Neural cell (in vitro differentiated cells): ENCODE results near the gene PLCL2.

Source experiments
- EZH2 ChIP-seq: fragments of 200-600, 300-800 bp; shearing (Covaris generic), sonication (generic); IDR thresholded peaks from 2 replicates; pipeline ENCODE4 v1.6.1; 2014; ENCODE audit warnings: antibody characterized with exemption, low read length, borderline replicate concordance, mild to moderate bottlenecking; ENCODE audit not compliant: insufficient read depth, poor library complexity, severe bottlenecking
- MXI1 ChIP-seq: fragments of 450-650 bp; conservative IDR thresholded peaks from 2 replicates; pipeline ENCODE4 v1.6.1; 2014; ENCODE audit warnings: antibody characterized with exemption, mild to moderate bottlenecking; ENCODE audit not compliant: poor library complexity, severe bottlenecking
- POLR2AphosphoS5 ChIP-seq: IDR thresholded peaks from 2 replicates; pipeline ENCODE4 v1.6.1; 2012
- RAD21 ChIP-seq: fragments of 450-650 bp; conservative IDR thresholded peaks from 2 replicates; pipeline ENCODE4 v1.6.1; 2014; ENCODE audit warnings: antibody characterized with exemption, mild to moderate bottlenecking, moderate library complexity
- SMC3 ChIP-seq: fragments of 450-650 bp; conservative IDR thresholded peaks from 2 replicates; pipeline ENCODE4 v1.6.1; 2014; ENCODE audit warnings: antibody characterized with exemption, mild to moderate bottlenecking, moderate library complexity; ENCODE audit not compliant: poor library complexity
- TAF1 ChIP-seq: IDR thresholded peaks from 2 replicates; pipeline ENCODE4 v1.6.1; 2012; ENCODE audit warnings: low read depth
- TF ChIP-seq, protein P1 (sequence below): fragments of 450-650 bp; IDR thresholded peaks from 2 replicates; pipeline ENCODE4 v1.5.1; 2014; ENCODE audit warnings: antibody characterized with exemption, mild to moderate bottlenecking, moderate library complexity; ENCODE audit not compliant: poor library complexity, severe bottlenecking
- TF ChIP-seq, protein P2 (sequence below): IDR thresholded peaks from 2 replicates; pipeline ENCODE4 v1.6.1; 2012; ENCODE audit warnings: borderline replicate concordance

- TF ChIP-seq SMC3 (no peak), RAD21 (no peak), MXI1 (no peak), TAF1 (no peak), EZH2 (no peak), POLR2AphosphoS5 (no peak)
- TF ChIP-seq, protein P1, sequence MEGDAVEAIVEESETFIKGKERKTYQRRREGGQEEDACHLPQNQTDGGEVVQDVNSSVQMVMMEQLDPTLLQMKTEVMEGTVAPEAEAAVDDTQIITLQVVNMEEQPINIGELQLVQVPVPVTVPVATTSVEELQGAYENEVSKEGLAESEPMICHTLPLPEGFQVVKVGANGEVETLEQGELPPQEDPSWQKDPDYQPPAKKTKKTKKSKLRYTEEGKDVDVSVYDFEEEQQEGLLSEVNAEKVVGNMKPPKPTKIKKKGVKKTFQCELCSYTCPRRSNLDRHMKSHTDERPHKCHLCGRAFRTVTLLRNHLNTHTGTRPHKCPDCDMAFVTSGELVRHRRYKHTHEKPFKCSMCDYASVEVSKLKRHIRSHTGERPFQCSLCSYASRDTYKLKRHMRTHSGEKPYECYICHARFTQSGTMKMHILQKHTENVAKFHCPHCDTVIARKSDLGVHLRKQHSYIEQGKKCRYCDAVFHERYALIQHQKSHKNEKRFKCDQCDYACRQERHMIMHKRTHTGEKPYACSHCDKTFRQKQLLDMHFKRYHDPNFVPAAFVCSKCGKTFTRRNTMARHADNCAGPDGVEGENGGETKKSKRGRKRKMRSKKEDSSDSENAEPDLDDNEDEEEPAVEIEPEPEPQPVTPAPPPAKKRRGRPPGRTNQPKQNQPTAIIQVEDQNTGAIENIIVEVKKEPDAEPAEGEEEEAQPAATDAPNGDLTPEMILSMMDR: no peak
- TF ChIP-seq, protein P2, sequence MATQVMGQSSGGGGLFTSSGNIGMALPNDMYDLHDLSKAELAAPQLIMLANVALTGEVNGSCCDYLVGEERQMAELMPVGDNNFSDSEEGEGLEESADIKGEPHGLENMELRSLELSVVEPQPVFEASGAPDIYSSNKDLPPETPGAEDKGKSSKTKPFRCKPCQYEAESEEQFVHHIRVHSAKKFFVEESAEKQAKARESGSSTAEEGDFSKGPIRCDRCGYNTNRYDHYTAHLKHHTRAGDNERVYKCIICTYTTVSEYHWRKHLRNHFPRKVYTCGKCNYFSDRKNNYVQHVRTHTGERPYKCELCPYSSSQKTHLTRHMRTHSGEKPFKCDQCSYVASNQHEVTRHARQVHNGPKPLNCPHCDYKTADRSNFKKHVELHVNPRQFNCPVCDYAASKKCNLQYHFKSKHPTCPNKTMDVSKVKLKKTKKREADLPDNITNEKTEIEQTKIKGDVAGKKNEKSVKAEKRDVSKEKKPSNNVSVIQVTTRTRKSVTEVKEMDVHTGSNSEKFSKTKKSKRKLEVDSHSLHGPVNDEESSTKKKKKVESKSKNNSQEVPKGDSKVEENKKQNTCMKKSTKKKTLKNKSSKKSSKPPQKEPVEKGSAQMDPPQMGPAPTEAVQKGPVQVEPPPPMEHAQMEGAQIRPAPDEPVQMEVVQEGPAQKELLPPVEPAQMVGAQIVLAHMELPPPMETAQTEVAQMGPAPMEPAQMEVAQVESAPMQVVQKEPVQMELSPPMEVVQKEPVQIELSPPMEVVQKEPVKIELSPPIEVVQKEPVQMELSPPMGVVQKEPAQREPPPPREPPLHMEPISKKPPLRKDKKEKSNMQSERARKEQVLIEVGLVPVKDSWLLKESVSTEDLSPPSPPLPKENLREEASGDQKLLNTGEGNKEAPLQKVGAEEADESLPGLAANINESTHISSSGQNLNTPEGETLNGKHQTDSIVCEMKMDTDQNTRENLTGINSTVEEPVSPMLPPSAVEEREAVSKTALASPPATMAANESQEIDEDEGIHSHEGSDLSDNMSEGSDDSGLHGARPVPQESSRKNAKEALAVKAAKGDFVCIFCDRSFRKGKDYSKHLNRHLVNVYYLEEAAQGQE: no peak
Measured at GRCh38 chr3:16866571-16866970, 18.2 kb upstream of the PLCL2 start.
